Activated T-cell treated with anti-CD3 and anti-CD28 coated beads for 48 hours (primary cell): ENCODE data around the gene PSMB8.
A peak's percentile ranks its signal among the peaks of the same experiment; 100 is the strongest.
"Not testable (repeated sequence)": the region's sequence is repeated elsewhere in the genome, so short reads cannot be mapped to it uniquely, and the experiment has no call there.

Source experiments
- DNase-seq: peaks from one replicate; pipeline ENCODE4 v3.0.0-alpha.2; 2020; ENCODE audit warnings: low read depth

PSMB8 gene

DNA sequence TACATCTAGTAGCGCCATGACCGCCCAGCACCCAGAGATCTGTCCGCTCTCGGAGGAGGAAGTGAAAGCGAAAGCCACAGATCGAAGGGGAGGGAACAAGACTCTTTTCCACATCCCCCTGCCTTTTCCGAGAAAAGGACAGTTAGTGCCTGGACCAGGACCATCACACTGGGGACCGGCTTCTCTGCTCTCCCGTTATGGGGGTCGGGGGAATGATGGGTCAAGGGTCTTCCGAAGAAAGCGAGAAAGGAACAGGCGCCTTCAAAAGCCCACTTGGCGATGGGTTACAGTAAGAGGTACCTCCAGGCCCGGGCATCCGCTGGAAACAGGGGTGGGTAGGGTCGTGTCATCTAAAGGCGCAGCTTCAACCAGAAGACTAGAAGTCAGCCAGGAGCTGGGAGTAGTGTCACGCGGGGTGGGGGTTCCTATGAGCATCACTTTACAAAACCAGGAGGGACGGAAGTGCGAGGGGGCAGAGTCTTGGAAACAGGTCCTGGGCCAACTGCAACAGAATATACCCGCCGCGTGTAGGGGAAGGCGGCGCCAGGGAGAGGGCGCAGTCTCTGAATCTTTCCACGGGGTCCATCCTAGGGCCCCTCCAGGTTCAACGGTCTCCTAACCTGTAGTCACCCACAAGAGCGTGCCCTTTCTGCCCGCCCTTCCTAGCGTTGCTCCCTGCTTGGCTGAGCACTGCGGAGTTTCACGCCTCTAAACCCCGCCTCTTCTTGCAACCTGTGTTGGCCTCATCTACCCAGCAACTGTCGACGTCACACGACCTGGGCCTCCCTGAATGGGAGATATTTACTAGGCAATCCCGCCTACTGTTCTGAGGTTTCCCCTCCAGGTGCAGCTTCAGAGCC lies at the start of gene PSMB8:
Gene PSMB8, minus strand, starts transcription at position 69 of the 860 bp plus-strand sequence. Its CDS starts 51 bp downstream, at position 18.
- DNase-seq, result peak; percentile 92

DNA sequence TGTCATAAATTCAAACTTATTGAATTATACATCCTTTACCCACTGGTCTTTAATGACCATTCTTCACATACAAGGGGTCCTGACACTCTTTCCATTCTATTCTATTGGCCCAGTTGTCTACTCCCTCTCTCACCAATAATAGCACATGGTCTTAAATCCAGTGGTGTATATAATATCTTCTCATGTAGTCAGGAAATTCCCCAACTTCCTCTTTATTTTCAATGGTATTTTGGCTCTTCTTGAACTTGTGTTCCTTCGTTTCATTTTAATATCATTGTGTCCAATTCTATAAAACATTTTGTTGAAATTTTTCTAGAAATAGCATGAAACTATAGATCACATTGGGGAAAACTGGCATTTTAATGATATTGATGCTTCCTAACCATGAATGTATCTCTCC lies 47.0 kb upstream of the PSMB8 start:
- no peak for DNase-seq

DNA sequence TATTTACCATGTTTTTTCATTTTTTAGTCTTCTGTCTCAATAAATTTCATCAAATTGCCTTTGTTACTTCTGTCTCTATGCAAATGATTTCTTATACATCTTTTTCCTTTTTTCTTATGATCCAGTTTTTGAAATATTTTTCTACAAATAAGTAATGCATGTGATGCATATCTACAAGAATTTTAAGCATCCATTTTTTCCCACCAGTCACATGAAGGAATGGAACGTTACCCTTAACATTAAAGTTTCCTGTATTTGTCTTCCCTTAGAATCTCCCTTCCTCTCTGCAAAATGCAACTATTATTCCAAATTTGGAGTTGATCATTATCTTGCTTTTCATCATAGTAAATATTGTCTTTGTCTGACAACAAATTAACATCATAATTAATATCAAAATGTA lies 45.7 kb upstream of the PSMB8 start:
- DNase-seq, result no peak

DNA sequence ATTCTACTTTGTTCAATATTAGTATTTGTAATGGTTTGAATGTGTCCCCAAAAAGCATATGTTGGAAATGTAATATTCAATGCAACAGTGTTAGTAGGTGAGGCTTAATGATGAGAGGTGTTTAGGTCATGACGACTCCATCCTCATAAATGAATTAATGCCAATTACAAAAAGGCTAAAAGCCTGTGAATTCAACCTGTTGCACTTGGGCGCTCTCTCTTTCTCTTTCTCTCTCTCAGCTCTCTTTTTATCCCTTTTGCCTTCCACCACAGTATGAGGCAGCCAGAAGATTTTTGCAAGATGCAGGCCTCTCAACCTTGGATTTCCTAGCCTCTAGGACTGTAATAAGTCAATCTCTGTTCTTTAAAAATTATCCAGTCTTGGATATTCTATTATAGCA lies 44.7 kb upstream of the PSMB8 start:
- no peak for DNase-seq

DNA sequence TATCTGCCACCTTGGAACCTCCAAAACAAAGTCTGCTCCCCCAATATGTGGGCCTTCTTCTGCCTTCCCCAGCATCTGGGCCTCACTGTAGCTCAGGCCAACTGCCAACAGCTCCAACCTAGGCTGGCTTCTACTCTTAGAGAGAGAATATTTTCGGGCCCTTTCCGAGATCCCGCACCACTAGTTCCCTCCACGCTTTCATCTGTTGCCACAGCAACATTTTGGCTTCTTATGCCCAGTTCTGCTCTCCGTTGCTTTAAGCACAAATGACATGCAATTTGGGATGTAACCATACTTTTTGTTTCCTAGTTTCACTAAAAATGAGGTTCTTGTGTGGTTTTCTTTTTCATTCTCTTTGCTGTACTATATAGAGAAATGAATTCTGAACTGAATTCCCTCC lies 43.8 kb upstream of the PSMB8 start:
- no peak for DNase-seq

DNA sequence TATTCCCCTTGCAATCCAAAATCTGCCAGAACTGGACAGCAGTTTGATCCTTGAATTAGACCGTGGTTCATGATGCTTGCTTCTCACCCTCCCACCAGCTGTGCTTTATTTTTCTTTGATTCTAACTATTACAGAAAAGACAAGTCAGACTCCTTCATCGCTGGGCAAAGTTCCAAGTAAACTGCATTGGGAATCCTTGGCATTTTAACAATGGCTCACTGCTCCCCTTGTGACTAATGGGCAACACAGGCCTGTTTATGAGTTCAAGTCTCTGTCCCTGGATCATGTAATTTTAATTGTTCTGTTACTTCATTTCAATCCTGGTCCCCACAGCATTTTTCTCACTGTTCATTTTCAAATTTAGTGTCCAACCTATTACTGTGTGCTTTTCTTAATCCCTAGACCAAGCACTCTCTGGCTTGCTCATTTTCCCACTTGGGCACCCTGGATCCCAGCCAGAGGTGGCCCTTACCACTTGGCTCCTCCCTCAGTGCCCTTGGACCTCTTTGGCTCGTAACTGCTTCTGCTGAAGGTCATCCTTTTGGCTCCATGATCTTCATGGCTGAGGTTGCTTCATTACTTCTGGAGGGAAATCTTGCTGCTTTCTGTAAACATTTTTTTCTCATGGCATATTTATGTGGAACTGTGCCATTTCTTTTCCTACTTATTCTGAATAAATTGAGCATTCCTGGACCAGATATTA lies 43.0 kb upstream of the PSMB8 start:
- DNase-seq, result no peak

DNA sequence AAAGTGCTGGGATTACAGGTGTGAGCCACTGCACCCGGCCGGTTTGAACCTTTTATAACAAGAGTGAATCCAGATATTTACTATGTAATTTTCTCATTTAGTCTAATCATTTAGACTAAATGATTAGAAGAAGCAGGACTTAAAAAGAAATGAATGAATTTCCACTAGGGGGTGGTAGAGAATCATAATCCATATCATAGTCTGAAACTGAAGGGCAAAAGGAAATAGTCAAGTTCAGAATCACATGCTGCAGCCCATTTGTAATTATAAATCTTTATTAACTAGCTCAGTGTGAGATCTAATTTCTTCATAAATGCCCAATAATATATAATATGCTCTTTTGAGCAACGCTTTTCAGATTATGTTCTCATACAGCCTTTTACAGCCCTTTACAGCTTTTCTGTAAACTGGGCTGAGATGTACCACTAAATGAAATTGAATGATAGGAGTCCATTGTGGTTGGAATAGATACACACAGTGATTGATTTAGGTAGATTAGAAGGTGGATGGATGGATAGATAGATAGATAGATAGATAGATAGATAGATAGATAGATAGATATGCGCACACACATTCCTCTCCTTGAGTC lies 41.9 kb upstream of the PSMB8 start:
- DNase-seq, result no peak

DNA sequence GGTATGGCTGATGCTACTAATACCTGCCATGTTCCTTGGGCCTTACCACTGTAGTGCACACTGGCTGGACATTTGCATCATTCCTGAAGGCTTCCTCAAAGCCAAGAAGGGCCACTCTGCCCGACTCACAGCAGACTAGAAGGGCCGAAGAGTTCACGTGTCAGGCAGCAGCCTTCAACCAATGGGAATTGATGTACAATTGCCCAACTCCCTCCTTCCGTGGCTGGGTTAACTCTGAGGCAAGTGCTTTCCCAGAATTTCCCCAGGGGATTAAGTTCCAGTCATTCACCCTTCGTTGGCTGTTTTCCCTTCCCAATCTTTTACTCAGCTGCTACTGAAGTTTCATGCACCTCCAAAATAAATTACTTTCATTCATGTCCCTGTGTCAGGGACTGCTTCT lies 39.9 kb upstream of the PSMB8 start:
- DNase-seq, result no peak

DNA sequence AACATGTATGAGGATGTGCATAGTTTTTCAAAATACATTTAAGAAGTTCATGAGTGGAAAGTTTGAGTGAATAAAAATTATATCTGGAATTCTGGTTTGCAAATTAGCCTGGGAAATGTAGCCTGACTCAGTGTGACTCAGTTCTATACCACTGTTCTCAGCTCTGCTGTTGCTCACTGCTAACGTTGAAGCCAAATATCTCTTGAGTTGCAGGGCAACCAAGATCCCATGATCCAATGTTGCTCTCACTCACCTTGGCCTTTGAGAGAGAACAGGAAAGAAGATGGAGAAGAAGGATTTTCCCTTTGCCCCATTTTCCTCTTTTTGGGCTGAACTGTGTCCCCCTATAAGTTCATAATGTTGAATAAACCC lies 39.0 kb upstream of the PSMB8 start:
- no peak for DNase-seq

DNA sequence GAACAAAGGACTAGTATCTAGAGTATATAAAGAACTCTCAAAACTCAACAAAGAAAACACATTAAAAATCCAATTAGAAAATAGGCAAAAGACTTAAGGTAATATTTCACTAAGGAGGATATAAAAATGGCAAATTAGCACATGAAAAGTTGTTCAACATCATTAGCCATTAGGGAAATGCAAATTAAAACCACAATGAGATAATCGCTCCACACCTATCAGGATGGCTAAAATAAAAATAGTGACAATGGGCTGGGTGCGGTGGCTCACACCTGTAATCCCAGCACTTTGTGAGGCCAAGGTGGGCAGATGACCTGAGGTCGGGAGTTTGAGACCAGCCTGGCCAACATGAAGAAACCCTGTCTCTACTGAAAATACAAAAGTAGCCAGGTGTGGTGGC lies 37.1 kb upstream of the PSMB8 start:
- not testable (repeated sequence) for DNase-seq

DNA sequence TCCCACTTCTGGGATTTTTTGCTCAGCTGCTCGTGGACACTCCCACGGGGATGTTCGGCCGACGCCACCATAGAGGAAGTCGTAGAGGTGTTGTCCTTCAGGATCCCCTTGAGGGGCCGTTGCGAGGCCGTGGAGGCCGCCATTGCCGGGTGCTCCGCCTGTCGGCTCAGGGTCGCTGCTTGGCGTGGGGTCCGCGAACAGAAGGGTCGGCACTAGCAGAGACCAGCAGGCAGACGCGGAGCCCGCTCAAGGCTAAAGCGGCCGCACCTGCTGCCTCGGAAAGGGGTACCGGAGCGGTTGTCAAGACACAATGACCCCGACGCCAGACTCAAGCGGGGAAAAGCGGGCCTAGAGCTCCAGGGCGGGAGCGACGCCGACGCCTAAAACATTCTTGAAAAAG lies 35.8 kb upstream of the PSMB8 start:
- no peak for DNase-seq

DNA sequence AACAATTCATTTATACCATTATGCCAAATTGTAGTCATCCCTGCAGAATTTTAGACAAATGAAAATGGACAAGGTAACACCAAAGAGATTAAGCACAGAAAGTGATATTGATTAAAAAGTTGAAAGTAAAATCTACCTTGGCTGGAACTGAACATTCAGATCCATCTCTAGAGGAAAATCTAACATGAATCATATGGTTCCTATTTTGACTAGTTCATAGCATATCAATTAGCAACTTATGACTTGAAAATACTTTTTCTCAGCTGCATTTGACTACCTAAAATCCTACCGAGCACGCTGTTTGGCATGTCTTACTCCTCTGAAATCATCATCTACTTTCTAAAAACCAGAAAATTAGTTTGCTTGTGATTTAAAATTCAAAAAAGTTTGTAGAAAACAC lies 32.8 kb upstream of the PSMB8 start:
- no peak for DNase-seq

DNA sequence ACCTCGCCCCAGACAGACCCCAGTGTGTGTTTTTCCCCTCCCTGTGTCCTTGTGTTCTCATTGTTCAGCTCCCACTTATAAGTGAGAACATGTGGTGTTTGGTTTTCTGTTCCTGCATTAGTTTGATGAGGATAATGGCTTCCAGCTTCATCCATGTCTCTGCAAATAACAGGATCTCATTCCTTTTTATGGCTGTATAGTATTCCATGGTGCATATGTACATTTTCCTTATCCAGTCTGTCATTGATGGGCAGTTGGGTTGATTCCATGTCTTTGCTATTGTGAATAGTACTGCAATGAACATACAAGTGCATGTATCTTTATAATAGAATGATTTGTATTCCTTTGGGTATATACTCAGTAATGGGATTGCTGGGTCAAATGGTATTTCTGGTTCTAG lies 30.1 kb upstream of the PSMB8 start:
- not testable (repeated sequence) for DNase-seq

DNA sequence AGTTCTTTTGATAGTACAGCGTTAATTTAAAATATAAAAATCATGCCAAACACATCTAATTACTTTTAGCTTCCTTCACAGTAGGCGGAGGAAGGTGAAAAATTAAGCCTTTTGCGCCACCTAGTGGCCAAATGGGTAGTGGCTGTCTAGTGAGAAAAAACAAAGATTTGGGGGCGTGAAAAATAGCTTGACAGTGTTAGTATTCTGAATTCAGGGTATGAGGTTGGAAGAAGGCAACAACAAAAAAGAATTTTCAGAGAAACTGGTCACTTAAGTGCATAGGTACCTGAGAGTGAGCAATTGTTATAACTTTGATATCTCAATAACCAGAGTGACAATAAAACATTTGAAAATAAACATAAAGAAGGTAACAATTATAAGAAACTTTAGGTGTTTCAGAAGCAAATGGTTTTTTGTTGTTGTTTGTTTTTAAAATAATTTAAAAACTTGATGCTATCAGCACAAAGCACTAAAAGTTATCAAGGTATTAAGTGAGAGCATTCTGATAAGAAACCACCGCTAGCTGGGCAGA lies 24.5 kb upstream of the PSMB8 start:
- DNase-seq, result peak; percentile 77

DNA sequence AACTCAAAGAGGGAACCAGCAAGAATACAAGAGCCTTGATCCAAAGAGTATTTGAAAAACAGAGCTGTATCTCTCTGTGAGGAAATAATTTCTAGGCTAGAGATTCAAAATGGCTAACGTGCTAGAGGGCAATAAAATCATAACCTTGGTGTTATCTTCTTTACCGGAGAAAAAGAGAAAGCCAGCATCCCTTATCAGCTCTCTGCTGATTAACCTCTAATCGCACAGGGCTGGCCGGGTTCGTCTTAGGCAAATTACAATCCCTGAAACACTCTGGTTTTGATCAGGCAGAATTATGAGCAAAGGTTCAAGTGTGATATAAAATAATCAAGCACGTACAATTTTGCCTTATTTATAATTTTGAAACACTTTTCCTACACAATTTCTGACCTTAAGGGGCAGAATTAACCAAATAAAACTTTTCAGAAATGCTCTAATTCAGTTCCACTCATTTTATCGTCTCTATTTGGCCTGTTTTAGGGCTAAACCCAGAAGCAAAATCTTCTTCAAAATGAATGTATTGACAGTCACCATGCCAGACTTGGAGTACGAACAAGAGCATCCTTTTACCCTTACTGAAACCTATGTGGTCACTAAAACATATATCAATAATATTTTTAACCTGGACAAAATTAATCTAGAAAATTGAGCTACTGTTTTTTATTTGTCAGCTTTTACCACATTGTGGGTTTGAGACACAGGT lies 23.9 kb upstream of the PSMB8 start:
- DNase-seq, result no peak

DNA sequence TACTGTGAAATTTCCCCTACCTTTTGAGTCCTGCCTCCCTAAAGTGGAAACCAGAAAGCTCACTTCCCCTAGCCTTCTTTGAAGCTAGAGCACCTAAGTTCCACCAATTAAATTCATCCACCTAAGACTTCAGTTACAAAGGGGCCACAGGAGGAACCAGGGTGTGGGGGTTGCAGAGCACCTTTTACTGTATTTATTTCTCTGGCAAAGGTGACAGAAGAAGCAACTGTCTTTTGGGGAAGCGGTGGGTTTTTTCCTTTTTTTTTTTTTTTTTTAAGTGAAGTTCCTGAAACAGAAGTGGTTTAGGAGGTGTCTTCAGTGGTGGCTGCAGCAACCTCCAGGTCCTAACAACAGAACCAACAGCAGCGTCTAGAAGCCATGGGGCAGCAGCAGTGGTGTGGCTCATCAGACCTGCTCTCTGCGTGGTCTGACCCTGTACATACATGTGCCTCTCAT lies 23.2 kb upstream of the PSMB8 start:
- DNase-seq, result no peak

DNA sequence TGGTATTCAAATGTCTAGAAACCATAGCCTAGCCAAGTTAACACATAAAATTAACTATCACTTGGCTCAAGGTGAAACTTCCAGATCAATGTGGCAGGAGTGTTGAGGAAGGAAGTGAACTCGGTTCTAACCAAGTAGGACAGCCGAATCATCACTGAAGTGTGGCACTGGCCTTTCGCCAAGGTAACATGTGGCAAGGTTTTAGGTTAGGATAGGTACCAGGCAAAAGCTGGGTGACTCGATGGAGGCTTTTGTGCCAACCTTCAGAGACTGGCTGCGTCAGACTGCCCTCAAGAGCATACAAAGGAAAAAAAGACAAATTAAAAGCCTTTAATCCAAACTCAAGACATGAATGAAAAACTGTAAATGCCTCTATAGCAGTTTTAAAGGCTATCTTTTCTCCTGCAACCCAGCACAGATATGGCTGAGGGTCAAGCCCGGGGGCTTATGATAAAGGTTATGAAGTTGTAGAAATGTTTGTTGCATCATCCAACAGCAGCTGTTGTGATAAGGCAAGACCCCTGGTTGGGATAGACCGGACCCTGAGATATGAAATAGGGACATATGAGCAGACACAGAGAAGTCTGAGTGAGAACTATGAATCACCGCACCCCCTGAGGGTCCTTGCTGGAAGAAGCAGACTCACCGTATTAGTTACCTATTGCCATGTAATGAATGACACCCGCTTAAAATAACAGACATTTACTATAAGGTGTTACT lies 22.0 kb upstream of the PSMB8 start:
- DNase-seq, result no peak

DNA sequence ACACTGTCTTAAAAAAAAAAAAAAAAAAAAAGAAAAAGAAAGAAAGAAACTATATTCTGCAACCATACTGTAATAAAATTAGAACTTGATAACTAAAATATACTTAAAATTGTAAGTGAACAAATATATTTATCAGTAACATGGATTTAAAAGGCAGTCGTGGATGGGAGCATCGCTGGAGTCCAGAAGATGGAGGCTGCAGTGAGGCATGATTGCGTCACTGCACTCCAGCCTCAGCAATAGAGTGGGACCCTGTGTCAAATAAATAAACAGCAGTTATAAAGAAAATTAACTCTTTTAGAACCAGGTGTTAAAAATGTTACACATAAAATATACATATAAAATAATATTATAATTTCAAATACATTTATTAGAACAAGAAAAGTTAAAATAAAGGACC lies 18.9 kb upstream of the PSMB8 start:
- no peak for DNase-seq

DNA sequence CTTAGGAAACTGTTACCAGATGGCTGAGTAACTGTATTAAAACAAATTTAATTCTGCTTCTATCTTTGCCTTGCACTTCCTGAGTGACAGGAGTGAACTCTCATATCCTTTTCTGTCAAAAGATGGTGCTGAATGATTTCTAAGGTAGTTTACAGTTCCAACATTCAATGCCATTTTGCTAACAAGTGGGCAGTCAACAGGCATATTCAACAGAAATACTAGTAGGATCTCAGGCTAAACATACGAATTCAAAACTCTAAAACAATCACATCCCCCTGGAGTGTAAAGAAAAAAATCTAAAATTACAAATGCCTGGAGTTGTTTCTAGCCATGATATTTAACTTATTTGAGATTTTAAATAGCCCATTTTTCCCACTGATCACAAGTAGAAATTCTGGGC lies 16.8 kb upstream of the PSMB8 start:
- no peak for DNase-seq

DNA sequence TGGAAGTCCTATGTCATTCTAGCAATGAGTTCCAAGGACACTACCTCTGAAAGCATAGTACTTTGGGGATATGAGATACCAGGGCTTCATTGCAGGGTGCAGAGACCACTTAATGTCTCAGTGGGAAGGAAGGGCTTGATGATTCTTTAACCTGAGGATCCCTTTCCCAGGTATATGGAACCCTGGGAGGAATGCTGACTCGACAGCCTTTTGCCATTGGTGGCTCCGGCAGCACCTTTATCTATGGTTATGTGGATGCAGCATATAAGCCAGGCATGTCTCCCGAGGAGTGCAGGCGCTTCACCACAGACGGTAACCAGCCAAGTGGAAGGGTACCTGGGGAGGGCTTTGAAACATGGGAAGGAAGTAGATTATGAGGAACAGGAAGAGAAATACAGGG lies 14.3 kb upstream of the PSMB8 start:
- no peak for DNase-seq

DNA sequence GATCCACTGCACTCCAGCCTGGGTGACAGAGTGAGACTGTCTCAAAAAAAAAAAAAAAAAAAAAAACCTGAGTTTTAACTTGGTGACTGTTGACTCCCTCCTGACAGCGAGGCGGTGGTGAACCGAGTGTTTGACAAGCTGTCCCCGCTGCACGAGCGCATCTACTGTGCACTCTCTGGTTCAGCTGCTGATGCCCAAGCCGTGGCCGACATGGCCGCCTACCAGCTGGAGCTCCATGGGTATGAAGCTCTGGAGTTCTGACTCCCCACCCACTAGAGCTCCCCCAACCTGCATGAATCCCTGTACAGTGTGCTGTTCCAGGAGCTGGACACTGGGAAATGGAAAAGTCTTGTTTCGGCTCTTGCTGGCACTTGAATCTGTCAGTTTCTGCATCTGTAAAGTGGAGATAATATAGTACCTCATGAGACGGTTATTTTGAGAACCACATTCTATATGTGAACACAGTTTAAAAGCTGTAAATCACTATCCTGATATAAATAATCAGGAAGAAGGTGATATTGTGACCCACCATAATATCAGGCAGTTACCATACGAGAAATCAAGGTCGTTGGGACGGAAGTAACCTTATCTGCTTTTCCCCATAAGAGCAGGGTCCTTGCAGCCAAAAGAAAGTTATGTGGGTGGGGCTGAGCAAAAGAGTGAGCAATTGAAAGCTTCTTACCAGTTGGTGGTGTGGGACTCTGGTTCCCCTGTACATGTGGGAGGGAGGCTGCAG lies 13.5 kb upstream of the PSMB8 start:
- no peak for DNase-seq
